IPS DF 6.9 (cell line): ENCODE measurements around the gene CFAP99.

Source experiments
- DNase-seq: peaks from one replicate; pipeline ENCODE4 v3.0.0-alpha.2; 2013; ENCODE audit warnings: low read depth, low spot score
- H3K27ac ChIP-seq: one replicate; pipeline ENCODE4 v1.5.1; 2013; ENCODE audit warnings: low read length, control low read depth
- H3K27me3 ChIP-seq: 2 replicates; pipeline ENCODE4 v1.6.1; 2013; ENCODE audit warnings: mild to moderate bottlenecking, low read length; ENCODE audit not compliant: control insufficient read depth, insufficient read depth
- H3K36me3 ChIP-seq: 2 replicates; pipeline ENCODE4 v1.6.1; 2013; ENCODE audit warnings: low read length; ENCODE audit not compliant: control insufficient read depth, insufficient read depth
- H3K4me1 ChIP-seq: 2 replicates; pipeline ENCODE4 v1.6.1; 2013; ENCODE audit warnings: low read length; ENCODE audit not compliant: control insufficient read depth, insufficient read depth
- H3K4me3 ChIP-seq: 2 replicates; pipeline ENCODE4 v1.5.1; 2013; ENCODE audit warnings: mild to moderate bottlenecking, low read length
- H3K9me3 ChIP-seq: 2 replicates; pipeline ENCODE4 v1.6.1; 2013; ENCODE audit warnings: low read length, inconsistent platforms; ENCODE audit not compliant: control insufficient read depth, insufficient read depth
- WGBS: extraction: QIAGEN DNeasy Blood & Tissue Kit; methylation state at CpG from one replicate; pipeline ENCODE4 v1.1.7; 2013; ENCODE audit warnings: mixed read lengths, missing lambda C conversion rate; ENCODE audit not compliant: insufficient read length, insufficient coverage; 5-methylcytosine and 5-hydroxymethylcytosine counted together

Gene CFAP99

DNA sequence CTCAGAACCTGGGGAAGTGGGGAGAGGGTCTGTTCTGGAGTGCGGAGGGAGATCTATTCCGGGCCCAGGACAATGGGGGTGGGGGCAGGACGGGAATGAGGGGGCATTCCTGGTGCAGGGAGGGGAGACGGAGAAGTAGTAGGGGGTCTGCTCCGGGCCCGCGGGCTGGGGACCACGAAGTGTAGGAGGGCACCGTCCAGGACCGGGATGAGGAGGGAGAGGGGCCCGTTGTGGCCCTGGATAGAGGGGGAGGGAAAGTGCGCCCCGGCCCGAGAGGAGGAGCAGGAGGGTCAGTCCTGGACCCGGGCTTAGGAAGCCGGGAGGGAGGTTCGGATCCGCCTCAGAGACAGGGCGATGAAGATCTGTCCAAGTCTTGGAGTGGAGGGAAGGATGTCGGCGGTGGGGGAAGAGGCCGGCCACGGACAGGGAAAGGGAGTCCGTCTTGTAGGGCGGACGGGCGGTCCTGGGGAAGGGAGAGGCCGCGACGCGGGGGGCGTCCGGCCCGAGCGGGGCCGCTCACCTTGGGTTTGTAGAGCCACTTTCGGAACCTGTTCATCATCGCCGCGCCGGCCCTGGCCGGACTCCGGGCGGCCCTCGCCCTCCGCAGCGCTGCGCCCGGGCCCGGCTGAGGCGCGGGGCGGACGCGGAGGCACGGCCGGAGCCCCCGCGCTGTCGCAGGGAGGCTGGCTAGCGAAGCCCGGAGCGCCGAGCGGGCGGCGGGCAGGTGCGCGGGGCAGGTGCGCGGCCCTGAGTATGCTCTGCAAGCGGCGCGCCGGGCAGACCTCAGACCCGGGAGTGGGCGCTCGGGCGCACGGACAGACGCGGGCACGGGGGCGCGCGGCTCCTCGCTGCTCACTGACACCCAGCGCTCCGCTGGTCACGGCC, 748 bp upstream of the CFAP99 start, which contains the start of gene ZFYVE28:
TSS of gene ZFYVE28 (minus strand) at position 881 of the 885 bp plus-strand sequence. CDS start at position 559, 322 bp downstream.
- DNase-seq: no peak
- Histone ChIP-seq H3K36me3 (no peaks in the 10 kb centered on the region), H3K9me3 (no peaks in the 10 kb centered on the region), H3K4me1 (peaks cover 5% of the 10 kb centered on the region), H3K4me3 (peak within 1 kb of the TSS; percentile 58; the same call in 1 of the 2 replicates), H3K27ac (no peak within 1 kb of the TSS), H3K27me3 (peaks cover 37% of the 10 kb centered on the region; the same call in 1 of the 2 replicates)
- no CpG with 5 or more reads among the region's 90 CpGs for WGBS

DNA sequence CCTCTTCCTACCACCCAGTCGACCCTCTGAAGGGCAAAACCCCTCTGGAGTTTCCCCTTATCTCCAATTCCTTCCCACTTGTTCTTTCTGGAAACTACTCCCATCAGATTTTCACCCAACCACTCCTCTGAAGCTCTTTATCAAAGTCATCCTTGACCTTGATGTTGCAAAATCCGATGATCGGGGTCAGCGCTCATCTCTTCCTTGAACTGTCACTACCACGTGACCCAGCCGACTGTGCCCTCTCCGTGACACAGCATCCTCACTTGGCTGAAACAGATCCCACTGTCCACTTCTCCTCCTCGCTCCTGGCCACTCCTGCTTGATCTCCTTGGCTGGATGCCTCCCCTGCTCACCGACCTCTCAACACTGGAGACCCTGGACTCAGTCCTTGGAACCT, 1.1 kb downstream of the CFAP99 start:
- peaks cover 37% of the 10 kb centered on the region; the same call in 1 of the 2 replicates for H3K27me3 ChIP-seq
- no peak overlapping the region for H3K4me3 ChIP-seq
- no peak overlapping the region for H3K27ac ChIP-seq
- no peaks in the 10 kb centered on the region for H3K9me3 ChIP-seq
- peaks cover 3% of the 10 kb centered on the region for H3K4me1 ChIP-seq
- no peak for DNase-seq
- no CpG with 5 or more reads among the region's 9 CpGs for WGBS
- H3K36me3 ChIP-seq: no peaks in the 10 kb centered on the region

GRCh38 chr4:2421928-2422327, 3.2 kb downstream of the CFAP99 start:
- H3K36me3 ChIP-seq: no peaks in the 10 kb centered on the region
- WGBS: no CpG with 5 or more reads among the region's 6 CpGs
- no peak overlapping the region for H3K4me3 ChIP-seq
- no peak for DNase-seq
- H3K27me3 ChIP-seq: peaks cover 22% of the 10 kb centered on the region; the same call in 1 of the 2 replicates
- no peak overlapping the region for H3K27ac ChIP-seq
- H3K9me3 ChIP-seq: no peaks in the 10 kb centered on the region
- peaks cover 3% of the 10 kb centered on the region for H3K4me1 ChIP-seq

DNA sequence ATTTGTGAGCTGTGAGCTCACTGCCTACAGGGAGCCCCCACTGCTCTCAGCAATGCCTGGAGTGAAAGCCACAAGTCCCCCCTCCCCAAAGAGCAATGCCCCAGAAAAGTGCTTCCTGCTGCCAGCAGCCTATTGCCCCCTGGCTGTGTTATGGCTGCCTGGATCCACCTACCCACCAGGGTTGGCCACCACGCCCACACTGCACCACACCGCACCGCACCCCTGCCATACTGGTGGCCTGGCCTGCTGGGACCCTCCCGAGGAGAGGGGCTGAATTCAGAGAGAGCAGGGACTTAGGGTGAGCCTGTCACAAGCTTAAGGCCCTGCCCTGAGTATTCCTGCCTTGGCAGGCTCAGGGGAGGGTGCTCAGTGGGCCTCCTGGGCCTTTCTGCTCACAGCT, 4.3 kb downstream of the CFAP99 start:
- peaks cover 3% of the 10 kb centered on the region for H3K4me1 ChIP-seq
- H3K27me3 ChIP-seq: peaks cover 13% of the 10 kb centered on the region; the same call in 1 of the 2 replicates
- no peak overlapping the region for H3K27ac ChIP-seq
- DNase-seq: no peak
- H3K36me3 ChIP-seq: no peaks in the 10 kb centered on the region
- H3K4me3 ChIP-seq: no peak overlapping the region
- no CpG with 5 or more reads among the region's 4 CpGs for WGBS
- no peaks in the 10 kb centered on the region for H3K9me3 ChIP-seq

- no CpG with 5 or more reads among the region's 10 CpGs for WGBS
- no peak overlapping the region for H3K27ac ChIP-seq
- H3K4me1 ChIP-seq: peaks cover 3% of the 10 kb centered on the region
- no peaks in the 10 kb centered on the region for H3K36me3 ChIP-seq
- H3K9me3 ChIP-seq: no peaks in the 10 kb centered on the region
- H3K4me3 ChIP-seq: no peak overlapping the region
- no peak for DNase-seq
- peaks cover 13% of the 10 kb centered on the region; the same call in 1 of the 2 replicates for H3K27me3 ChIP-seq
Measured at GRCh38 chr4:2423695-2424094, 4.9 kb downstream of the CFAP99 start.

GRCh38 chr4:2424581-2424980, 5.8 kb downstream of the CFAP99 start:
- WGBS: no CpG with 5 or more reads among the region's 10 CpGs
- Histone ChIP-seq H3K9me3 (no peaks in the 10 kb centered on the region), H3K4me1 (no peaks in the 10 kb centered on the region; the same call in 1 of the 2 replicates), H3K27ac (no peak overlapping the region), H3K36me3 (no peaks in the 10 kb centered on the region), H3K4me3 (no peak overlapping the region), H3K27me3 (peaks cover 12% of the 10 kb centered on the region; the same call in 1 of the 2 replicates)
- no peak for DNase-seq

DNA sequence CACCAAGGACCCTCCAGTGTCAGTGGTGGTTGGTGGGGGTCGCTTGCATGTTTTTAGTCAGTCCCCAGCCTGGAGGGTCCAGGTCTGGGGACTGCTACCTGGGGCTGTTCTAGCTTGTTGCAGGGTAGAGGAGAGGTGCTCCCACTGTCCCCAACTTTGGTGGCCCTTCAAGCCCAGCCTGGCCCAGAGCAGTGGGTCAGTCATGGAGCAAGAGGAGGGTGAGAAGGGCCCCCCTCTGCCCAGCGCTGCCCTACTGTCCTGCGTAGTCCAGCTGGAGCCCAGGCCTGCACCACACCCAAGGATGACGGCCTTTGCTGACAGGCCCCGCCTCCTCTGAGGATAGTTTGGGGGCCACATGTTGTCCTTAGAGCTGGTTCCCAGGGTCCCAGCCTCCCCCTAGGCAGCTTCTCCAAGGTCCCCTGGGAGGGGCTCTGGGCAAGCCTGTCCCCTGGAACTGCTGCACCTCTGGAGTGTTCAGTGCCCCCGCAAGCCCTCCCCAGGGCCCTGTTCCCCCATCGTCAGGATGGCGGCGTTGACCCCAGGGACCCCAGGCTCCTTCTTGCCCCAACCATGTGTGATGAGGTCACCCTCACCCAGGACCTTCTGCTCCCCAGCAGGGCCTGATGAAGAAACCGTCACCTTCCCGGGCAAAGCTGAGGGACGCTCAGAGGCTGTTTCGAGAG, 6.8 kb downstream of the CFAP99 start:
- no peak for DNase-seq
- H3K4me3 ChIP-seq: no peak overlapping the region
- no CpG with 5 or more reads among the region's 13 CpGs for WGBS
- H3K36me3 ChIP-seq: no peaks in the 10 kb centered on the region
- H3K27me3 ChIP-seq: peaks cover 3% of the 10 kb centered on the region; the same call in 1 of the 2 replicates
- no peaks in the 10 kb centered on the region; the same call in 1 of the 2 replicates for H3K4me1 ChIP-seq
- no peak overlapping the region for H3K27ac ChIP-seq
- H3K9me3 ChIP-seq: no peaks in the 10 kb centered on the region

- Histone ChIP-seq H3K4me3 (no peak overlapping the region), H3K27ac (no peak overlapping the region), H3K36me3 (no peaks in the 10 kb centered on the region), H3K4me1 (no peaks in the 10 kb centered on the region; the same call in 1 of the 2 replicates), H3K27me3 (no peaks in the 10 kb centered on the region), H3K9me3 (no peaks in the 10 kb centered on the region)
- no peak for DNase-seq
- no CpG with 5 or more reads among the region's 8 CpGs for WGBS
Measured at GRCh38 chr4:2426069-2426397, 7.3 kb downstream of the CFAP99 start.

- no peaks in the 10 kb centered on the region; the same call in 1 of the 2 replicates for H3K4me1 ChIP-seq
- H3K27me3 ChIP-seq: no peaks in the 10 kb centered on the region
- H3K9me3 ChIP-seq: no peaks in the 10 kb centered on the region
- H3K36me3 ChIP-seq: no peaks in the 10 kb centered on the region
- WGBS: no CpG with 5 or more reads among the region's 13 CpGs
- no peak overlapping the region for H3K27ac ChIP-seq
- no peak overlapping the region for H3K4me3 ChIP-seq
- no peak for DNase-seq
Measured at GRCh38 chr4:2426711-2427275, 8.0 kb downstream of the CFAP99 start.
